HCT116 (cell line): Measurements from ENCODE around the gene SPARC. TPM values are rescaled to one million over a fixed set of nuclear protein-coding genes. Genes with fewer than 3 reads are reported as not detected.

Experiments
- ATAC-seq: fragments of 200-7000 bp; cut with Tn5 transposase; 2 replicates; pipeline ENCODE4 v1.9.1; 2020; ENCODE audit warnings: mild to moderate bottlenecking, moderate library complexity
- BruUV-seq: library from RNA; stranded (reverse); fragments of 400-500 nt; replicated peaks from 2 replicates; lab custom pipeline; 2021; lab: Mats Ljungman, UMichigan
- CTCF ChIA-PET: fragments of 300-600 bp; sonication (Branson Sonifier 250); formaldehyde crosslinking; loops from one replicate; lab custom pipeline; 2021; ENCODE audit warnings: antibody characterized with exemption; lab: Charles Lee
- POLR2A ChIA-PET: fragments of 300-600, 350-600 bp; sonication (Branson Sonifier 250); formaldehyde crosslinking; loops from one replicate; lab custom pipeline; 2021; ENCODE audit warnings: antibody characterized with exemption; lab: Charles Lee
- RAD21 ChIA-PET, 2 experiments: fragments of 300-600 bp; sonication (Branson Sonifier 250); formaldehyde crosslinking; loops; one replicate each; lab custom pipeline; 2023; ENCODE audit warnings: low total read pairs in 2 of 2; ENCODE audit not compliant: uncharacterized antibody in 2 of 2, unreplicated experiment in 2 of 2, low non-redundant PET in 1 of 2; lab: Charles Lee
- DNase-seq: peaks from one replicate; pipeline ENCODE4 v3.0.0-alpha.2; 2010; ENCODE audit warnings: low read depth, low spot score
- H2AFZ ChIP-seq: fragments of 200-600 bp; shearing (Covaris generic), sonication (generic); 2 replicates; pipeline ENCODE4 v1.6.1; 2017; ENCODE audit warnings: low read depth, mixed run types, mixed read lengths, antibody characterized with exemption, low read length; ENCODE audit not compliant: poor library complexity, severe bottlenecking
- H3K27ac ChIP-seq: 2 replicates; pipeline ENCODE4 v1.5.1; 2012; ENCODE audit warnings: low read depth, low read length
- H3K27me3 ChIP-seq: fragments of 200-600 bp; sonication (generic); 2 replicates; pipeline ENCODE4 v1.6.1; 2016; ENCODE audit warnings: mixed run types, low read length, mixed read lengths; ENCODE audit not compliant: insufficient read depth
- H3K36me3 ChIP-seq, 2 experiments: fragments of 200-500 bp in 1 of 2; fragments of 200-600 bp in 1 of 2; sonication (Bioruptor generic) in 1 of 2; sonication (generic) in 1 of 2; 2 replicates each; pipeline versions ENCODE4 v1.5.1 to v1.6.1; 2014 to 2016; ENCODE audit warnings: low read length in 2 of 2, inconsistent platforms in 1 of 2, mixed read lengths in 1 of 2, mixed run types in 1 of 2; ENCODE audit not compliant: insufficient read depth in 2 of 2, control insufficient read depth in 1 of 2
- H3K4me1 ChIP-seq, 2 experiments: fragments of 200-600 bp in 1 of 2; sonication (generic) in 1 of 2; 2 replicates each; pipeline versions ENCODE4 v1.5.1 to v1.6.1; 2012 to 2017; ENCODE audit warnings: low read length in 2 of 2, inconsistent platforms in 1 of 2, mild to moderate bottlenecking in 1 of 2, mixed read lengths in 1 of 2, mixed run types in 1 of 2, moderate library complexity in 1 of 2; ENCODE audit not compliant: insufficient read depth in 2 of 2, control insufficient read depth in 1 of 2
- H3K4me2 ChIP-seq: fragments of 200-600 bp; sonication (generic); 2 replicates; pipeline ENCODE4 v1.6.1; 2017; ENCODE audit warnings: mixed run types, low read length, mixed read lengths
- H3K4me3 ChIP-seq, 2 experiments: fragments of 200-600 bp in 1 of 2; sonication (generic) in 1 of 2; replicated peaks in 1 of 2; 2 replicates each; pipeline ENCODE4 v1.5.1; 2011 to 2016; ENCODE audit warnings: low read length in 2 of 2, control low read depth in 1 of 2, low read depth in 1 of 2, mild to moderate bottlenecking in 1 of 2, mixed read lengths in 1 of 2, mixed run types in 1 of 2
- H3K79me2 ChIP-seq: fragments of 200-600 bp; sonication (generic); 2 replicates; pipeline ENCODE4 v1.6.1; 2017; ENCODE audit warnings: mild to moderate bottlenecking, mixed run types, low read length, moderate library complexity, mixed read lengths; ENCODE audit not compliant: insufficient read depth
- H3K9ac ChIP-seq: fragments of 200-600 bp; sonication (generic); 2 replicates; pipeline ENCODE4 v1.6.1; 2016; ENCODE audit warnings: low read length, mixed read lengths
- H3K9me2 ChIP-seq: fragments of 200-600 bp; sonication (generic), shearing (Covaris generic); 2 replicates; pipeline ENCODE4 v1.6.1; 2017; ENCODE audit warnings: mixed run types, mild to moderate bottlenecking, moderate library complexity; ENCODE audit not compliant: insufficient read depth
- H3K9me3 ChIP-seq, 2 experiments: fragments of 200-500 bp in 1 of 2; fragments of 200-600 bp in 1 of 2; sonication (Bioruptor generic) in 1 of 2; sonication (generic) in 1 of 2; 2 replicates each; pipeline ENCODE4 v1.6.1; 2014 to 2017; ENCODE audit warnings: low read length in 2 of 2, mixed read lengths in 2 of 2, inconsistent platforms in 1 of 2, low read depth in 1 of 2, mild to moderate bottlenecking in 1 of 2, mixed run types in 1 of 2, moderate library complexity in 1 of 2; ENCODE audit not compliant: control insufficient read depth in 1 of 2, insufficient read depth in 1 of 2
- H4K20me1 ChIP-seq: fragments of 200-600 bp; sonication (generic), shearing (Covaris generic); 2 replicates; pipeline ENCODE4 v1.6.1; 2017; ENCODE audit warnings: mixed run types, mild to moderate bottlenecking, moderate library complexity; ENCODE audit not compliant: insufficient read depth
- CBX3 ChIP-seq: IDR thresholded peaks from 2 replicates; pipeline ENCODE4 v1.6.1; 2012; ENCODE audit warnings: low read depth
- CEBPB ChIP-seq: IDR thresholded peaks from 2 replicates; pipeline ENCODE4 v1.6.1; 2012; ENCODE audit warnings: low read depth
- EGR1 ChIP-seq: IDR thresholded peaks from 2 replicates; pipeline ENCODE4 v1.6.1; 2012; ENCODE audit warnings: low read depth
- ELF1 ChIP-seq: IDR thresholded peaks from 2 replicates; pipeline ENCODE4 v1.6.1; 2012; ENCODE audit warnings: low read depth, borderline replicate concordance
- EZH2phosphoT487 ChIP-seq: fragments of 200-600 bp; IDR thresholded peaks from 2 replicates; pipeline ENCODE4 v1.6.1; 2018; ENCODE audit warnings: antibody characterized with exemption, borderline replicate concordance
- FOSL1 ChIP-seq: IDR thresholded peaks from 2 replicates; pipeline ENCODE4 v1.6.1; 2012; ENCODE audit warnings: low read depth
- JUND ChIP-seq: IDR thresholded peaks from 2 replicates; pipeline ENCODE4 v1.6.1; 2012
- POLR2A ChIP-seq: IDR thresholded peaks from 2 replicates; pipeline ENCODE4 v1.7.0; 2011; ENCODE audit warnings: borderline replicate concordance; ENCODE audit not compliant: insufficient read depth, insufficient read length; ENCODE audit errors: extremely low read depth
- SP1 ChIP-seq: IDR thresholded peaks from 2 replicates; pipeline ENCODE4 v1.6.1; 2012; ENCODE audit warnings: low read depth
- ZFX ChIP-seq: fragments of 450-650 bp; IDR thresholded peaks from 2 replicates; pipeline ENCODE4 v1.6.1; 2017
- intact Hi-C: fragments of 100-400 bp; cut with micrococcal nuclease; formaldehyde crosslinking; loops from 2 replicates; pipeline ENCODE4 v1.10.0; 2022
- total RNA-seq: library from RNA; stranded (reverse); gene quantifications from one replicate; pipeline ENCODE4 v1.2.1, GENCODE V29; 2021; ENCODE audit not compliant: unreplicated experiment
- TF ChIP-seq, protein P1 (sequence below), 3 experiments: fragments of 200-600 bp in 1 of 3; sonication (generic) in 1 of 3; IDR thresholded peaks in 2 of 3; conservative IDR thresholded peaks in 1 of 3; 2 replicates each; pipeline ENCODE4 v1.5.1; 2012 to 2017; ENCODE audit warnings: low read depth in 2 of 3, low read length in 2 of 3, antibody characterized with exemption in 1 of 3, borderline replicate concordance in 1 of 3, control low read depth in 1 of 3, mild to moderate bottlenecking in 1 of 3, mixed read lengths in 1 of 3, mixed run types in 1 of 3, moderate library complexity in 1 of 3; ENCODE audit not compliant: insufficient read depth in 1 of 3
- TF ChIP-seq, protein P2 (sequence below): IDR thresholded peaks from 2 replicates; pipeline ENCODE4 v1.6.1; 2012
- TF ChIP-seq, protein P3 (sequence below): IDR thresholded peaks from 2 replicates; pipeline ENCODE4 v1.6.1; 2012

The SPARC gene
- total RNA-seq, 1 experiment from 2014 or later: 3.0 TPM

DNA sequence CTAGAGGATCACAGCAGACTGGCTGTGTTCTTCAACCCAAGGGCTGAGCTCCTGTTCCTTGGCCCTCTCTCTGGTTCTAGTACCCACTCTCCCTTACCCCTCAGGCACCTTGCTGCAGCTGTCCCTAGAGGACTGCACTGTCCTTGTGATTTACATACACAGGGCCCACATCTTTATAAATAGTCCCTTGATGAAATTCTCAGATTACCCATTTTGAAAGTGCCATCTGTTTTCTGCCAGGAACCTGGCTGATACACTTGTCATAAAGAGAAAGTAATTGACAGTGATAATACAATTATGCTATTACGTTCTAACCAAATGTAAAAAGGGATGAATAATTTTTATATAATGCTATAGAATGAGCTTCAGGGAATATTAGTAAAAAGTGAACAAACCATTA lies 16.5 kb upstream of the SPARC start:
- TF ChIP-seq, protein P1, sequence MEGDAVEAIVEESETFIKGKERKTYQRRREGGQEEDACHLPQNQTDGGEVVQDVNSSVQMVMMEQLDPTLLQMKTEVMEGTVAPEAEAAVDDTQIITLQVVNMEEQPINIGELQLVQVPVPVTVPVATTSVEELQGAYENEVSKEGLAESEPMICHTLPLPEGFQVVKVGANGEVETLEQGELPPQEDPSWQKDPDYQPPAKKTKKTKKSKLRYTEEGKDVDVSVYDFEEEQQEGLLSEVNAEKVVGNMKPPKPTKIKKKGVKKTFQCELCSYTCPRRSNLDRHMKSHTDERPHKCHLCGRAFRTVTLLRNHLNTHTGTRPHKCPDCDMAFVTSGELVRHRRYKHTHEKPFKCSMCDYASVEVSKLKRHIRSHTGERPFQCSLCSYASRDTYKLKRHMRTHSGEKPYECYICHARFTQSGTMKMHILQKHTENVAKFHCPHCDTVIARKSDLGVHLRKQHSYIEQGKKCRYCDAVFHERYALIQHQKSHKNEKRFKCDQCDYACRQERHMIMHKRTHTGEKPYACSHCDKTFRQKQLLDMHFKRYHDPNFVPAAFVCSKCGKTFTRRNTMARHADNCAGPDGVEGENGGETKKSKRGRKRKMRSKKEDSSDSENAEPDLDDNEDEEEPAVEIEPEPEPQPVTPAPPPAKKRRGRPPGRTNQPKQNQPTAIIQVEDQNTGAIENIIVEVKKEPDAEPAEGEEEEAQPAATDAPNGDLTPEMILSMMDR (IDR thresholded peaks at IDR 0.05 in 2 of 3, conservative IDR thresholded peaks at IDR 0.05 in 1 of 3; ENCODE audit: borderline replicate concordance in 1 of 3, insufficient read depth in 1 of 3, low read depth in 2 of 3, low read length in 2 of 3): no peak
- TF ChIP-seq, protein P2, sequence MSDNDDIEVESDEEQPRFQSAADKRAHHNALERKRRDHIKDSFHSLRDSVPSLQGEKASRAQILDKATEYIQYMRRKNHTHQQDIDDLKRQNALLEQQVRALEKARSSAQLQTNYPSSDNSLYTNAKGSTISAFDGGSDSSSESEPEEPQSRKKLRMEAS: no peak
- TF ChIP-seq ELF1 (no peak), SP1 (no peak), CBX3 (no peak), POLR2A (no peak), JUND (no peak), EZH2phosphoT487 (no peak), FOSL1 (no peak), EGR1 (no peak), CEBPB (no peak), ZFX (no peak)
- TF ChIP-seq, protein P3, sequence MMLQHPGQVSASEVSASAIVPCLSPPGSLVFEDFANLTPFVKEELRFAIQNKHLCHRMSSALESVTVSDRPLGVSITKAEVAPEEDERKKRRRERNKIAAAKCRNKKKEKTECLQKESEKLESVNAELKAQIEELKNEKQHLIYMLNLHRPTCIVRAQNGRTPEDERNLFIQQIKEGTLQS: no peak
- Histone ChIP-seq H3K79me2 (no peaks in the 10 kb centered on the region), H3K9me3 (no peaks in the 10 kb centered on the region), H3K9ac (no peak overlapping the region), H3K36me3 (no peaks in the 10 kb centered on the region), H4K20me1 (no peaks in the 10 kb centered on the region), H3K27me3 (no peaks in the 10 kb centered on the region), H3K4me2 (no peak overlapping the region), H3K4me1 (peaks cover 22 to 34% of the 10 kb centered on the region in 2 experiments), H3K4me3 (no peak overlapping the region), H2AFZ (no peak overlapping the region), H3K9me2 (no peaks in the 10 kb centered on the region), H3K27ac (no peak overlapping the region)
- RAD21 ChIA-PET: no interaction called here
- BruUV-seq: no TSS peak
- POLR2A ChIA-PET: no interaction called here
- DNase-seq: no peak
- CTCF ChIA-PET: interaction anchor here (1.5 kb wide), 1 partner anchor 45 kb away, joined by 5 read pairs; no protein-coding TSS in a partner anchor
- intact Hi-C loops: no loop called here
- no peak for ATAC-seq
